T-helper 22 cell (primary cell): ENCODE measurements around the gene EPHB1.

Source experiments
- DNase-seq: peaks from one replicate; pipeline ENCODE4 v3.0.0-alpha.2; 2020; ENCODE audit warnings: low read depth

Gene EPHB1

GRCh38 chr3:134911586-134912548 lies 116.8 kb downstream of the EPHB1 start:
- DNase-seq = no peak

GRCh38 chr3:134916276-134916961 lies 121.4 kb downstream of the EPHB1 start:
- DNase-seq = no peak

DNA sequence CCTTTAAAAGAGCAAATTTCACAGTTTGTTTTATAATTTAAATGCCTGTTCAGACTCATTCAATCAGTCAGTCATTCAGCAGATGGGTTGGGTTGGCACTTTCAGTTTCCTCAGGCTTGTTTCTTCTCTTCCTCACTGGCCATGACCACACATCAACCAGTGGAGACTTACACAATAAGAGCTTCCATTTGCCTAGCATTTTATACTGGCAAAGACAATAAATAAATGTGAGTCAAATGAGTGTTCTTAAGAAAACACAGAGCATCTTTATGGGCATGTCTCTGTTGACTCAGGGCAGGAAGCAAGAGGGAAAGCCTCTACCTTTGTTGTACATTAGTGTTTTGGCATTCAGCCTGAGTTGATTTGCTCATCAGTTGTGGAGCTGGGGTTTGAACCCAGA lies 122.6 kb downstream of the EPHB1 start:
- DNase-seq = no peak

DNA sequence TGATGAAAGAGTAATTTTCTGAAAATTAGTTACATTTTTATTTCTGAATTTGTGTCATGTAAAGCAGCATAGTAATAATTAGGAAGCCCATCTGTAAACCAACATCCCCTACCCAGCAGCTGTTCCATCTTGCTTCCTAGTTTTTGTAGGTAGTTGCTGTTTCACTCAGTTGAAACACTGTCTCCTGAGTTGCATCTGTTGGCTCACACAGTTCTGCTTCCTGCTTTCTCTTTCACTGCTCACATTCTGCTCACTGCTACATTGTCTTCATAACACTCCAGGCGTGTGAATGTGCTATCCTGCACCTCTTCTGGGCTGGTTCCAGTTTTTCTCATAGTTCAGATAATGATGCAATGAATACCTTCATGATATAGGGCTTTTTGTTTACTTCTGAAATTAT lies 123.4 kb downstream of the EPHB1 start:
- DNase-seq = no peak

GRCh38 chr3:134922101-134922500 lies 127.0 kb downstream of the EPHB1 start:
- no peak for DNase-seq

- DNase-seq = no peak
These were observed 127.8 kb downstream of the EPHB1 start for GRCh38 chr3:134922866-134923265.

GRCh38 chr3:134923286-134923685 lies 128.2 kb downstream of the EPHB1 start:
- DNase-seq = no peak

DNA sequence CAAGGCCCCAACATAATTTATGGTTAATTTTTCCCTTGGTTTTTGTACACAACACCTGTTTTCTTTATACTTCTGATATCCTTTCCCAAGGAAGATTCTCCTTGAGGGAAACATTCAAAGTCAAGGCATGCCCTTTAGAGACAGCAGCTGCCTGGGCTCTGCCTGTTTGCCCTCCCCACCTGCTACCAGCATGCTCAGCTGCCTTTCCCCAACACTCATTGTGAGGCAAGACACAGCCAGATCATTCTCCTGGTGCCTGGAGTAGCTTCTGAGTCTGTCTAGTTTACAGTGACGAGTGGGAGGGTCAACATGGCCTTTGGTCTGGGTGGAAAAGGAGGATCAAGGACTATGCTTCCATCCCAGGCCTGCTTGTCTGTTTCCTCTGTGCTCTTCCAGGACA lies 132.5 kb downstream of the EPHB1 start:
- DNase-seq = no peak

- DNase-seq = no peak
These were observed 133.3 kb downstream of the EPHB1 start for GRCh38 chr3:134928392-134928791.

DNA sequence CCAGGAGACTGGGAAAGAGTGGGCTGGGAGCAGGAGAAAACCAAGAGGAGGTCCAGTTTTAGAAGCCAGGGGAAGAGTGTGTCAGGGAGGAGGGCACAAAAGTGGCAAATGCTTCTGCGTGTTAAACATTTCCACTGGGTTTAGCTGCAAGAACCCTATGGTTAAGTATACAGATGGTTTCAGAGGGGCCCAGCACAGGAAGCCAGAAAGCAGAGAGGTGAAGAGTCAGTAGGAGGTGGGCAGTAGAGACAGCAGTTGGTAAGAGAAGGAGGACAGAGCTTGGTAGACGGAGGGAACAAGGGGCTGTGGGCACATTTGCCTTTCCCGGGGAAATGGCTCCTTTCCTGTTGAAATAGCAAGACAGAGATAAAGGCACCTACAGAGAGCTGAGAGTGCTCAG lies 133.8 kb downstream of the EPHB1 start:
- no peak for DNase-seq

- no peak for DNase-seq
These were observed 134.9 kb downstream of the EPHB1 start for GRCh38 chr3:134929976-134930375.

DNA sequence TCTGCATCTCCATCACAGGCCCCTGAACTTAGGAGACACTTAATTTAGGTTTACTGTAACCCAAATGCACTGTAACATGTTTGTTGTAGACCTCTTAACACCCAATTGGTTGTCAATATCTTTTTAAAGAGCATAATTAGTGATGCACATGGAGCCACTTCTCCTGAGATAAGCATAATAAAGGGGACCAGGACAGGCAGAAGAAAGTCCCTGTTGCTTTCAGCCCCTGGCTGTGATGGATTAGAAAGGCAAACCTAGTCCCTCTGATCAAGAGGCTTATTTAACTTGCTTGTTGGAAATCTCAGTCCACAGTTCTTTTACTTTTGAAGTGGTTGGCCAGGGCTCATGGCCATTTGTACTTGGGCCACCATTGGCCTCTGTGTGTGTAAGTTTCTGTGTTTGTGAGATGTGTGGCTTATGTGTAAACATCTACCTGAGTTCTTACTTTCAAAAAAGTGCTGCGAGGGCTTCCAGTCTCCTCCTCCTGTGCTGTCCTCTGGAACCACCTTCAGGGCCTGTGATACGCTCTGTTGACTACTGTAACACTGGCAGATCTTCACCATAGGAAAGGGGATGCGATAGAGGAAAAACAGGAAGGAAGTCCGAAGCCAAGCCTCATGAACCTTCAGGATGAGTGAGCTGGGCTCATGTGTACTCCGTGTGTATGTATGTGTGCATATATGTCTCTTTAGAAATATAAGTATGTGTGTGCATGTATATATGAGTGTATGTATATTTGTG lies 136.2 kb downstream of the EPHB1 start:
- DNase-seq = no peak

DNA sequence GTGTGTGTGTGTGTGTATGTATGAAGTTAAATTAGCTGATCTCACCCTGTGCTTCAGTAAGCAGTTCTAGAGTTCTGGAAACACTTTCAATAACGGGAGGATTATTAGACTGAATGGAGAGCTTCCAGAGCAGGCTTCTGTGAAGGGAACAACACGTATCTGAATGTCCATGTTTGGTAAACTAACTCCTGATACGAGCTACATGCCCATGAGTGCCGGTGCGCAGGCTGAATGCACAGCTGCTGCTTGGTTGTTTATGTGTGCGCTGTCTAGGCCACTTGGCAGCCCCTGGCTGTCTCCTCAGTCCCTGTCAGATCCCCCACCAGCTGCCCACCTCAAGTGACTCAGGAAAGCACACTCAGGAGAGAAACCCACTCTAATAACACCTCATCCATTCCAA lies 137.0 kb downstream of the EPHB1 start:
- DNase-seq = no peak

DNA sequence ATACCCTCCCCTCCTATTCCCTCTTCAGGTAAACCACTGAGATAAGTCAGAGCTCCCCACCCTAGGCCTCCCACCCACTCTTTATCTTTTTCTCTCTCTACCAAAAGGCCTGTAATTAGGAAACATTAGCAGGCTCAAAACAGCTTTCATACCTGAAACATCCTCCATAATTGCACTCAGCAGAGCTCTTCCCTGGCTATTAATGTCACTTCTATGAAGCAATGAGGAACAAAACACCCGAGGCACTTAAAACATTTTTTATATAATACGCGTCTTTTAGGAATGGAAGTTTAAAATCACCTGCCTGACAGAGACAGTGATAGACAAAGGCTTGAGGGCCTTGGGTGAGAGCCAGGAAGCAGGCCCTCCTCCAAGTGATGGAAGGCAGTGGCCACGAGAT lies 138.9 kb downstream of the EPHB1 start:
- no peak for DNase-seq

- DNase-seq = no peak
These were observed 139.9 kb downstream of the EPHB1 start for GRCh38 chr3:134934933-134935332.

GRCh38 chr3:134937256-134938028 lies 142.4 kb downstream of the EPHB1 start:
- DNase-seq = no peak

DNA sequence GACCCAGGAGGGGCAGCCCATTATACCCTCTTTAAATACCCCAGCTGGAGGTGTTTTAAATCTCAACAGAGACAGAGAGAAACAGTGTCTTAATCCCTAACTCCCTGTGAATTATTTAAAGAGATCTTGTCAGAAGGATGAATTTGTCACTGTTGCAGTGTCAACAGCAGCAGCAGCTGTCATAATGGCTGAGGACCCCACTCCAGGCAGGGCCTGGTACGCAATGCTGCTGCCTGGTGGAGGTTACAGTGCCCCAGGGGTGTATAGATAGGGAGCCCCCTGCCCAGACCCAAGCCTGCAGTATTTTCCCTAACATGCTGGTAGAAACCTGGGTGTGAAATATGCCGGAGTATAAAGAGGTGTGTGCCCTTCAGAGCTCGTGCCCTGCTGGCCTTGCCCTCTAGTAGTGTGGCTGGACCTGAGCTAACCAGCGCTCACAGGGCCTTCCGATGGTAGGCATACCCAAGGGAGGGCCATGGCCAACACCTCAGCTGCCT lies 143.0 kb downstream of the EPHB1 start:
- no peak for DNase-seq

DNA sequence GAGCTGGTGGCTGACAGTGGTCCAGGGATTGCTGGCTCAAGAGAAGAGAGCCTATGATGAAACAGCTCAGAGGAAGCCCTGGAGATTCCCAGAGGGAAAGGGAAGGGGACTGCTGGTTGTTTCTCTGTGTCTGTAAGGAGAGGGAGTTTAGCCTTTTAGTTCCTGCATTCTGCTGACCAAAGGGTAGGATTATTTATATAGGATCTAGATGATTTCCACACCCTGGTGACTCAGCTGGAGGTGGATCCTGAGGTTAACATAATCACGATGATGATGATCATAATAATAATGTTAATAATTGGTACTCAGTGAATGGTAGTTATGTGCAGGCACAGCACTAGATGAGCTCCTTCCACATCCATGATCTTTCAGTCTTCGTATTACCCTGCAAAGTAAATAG lies 144.9 kb downstream of the EPHB1 start:
- no peak for DNase-seq

DNA sequence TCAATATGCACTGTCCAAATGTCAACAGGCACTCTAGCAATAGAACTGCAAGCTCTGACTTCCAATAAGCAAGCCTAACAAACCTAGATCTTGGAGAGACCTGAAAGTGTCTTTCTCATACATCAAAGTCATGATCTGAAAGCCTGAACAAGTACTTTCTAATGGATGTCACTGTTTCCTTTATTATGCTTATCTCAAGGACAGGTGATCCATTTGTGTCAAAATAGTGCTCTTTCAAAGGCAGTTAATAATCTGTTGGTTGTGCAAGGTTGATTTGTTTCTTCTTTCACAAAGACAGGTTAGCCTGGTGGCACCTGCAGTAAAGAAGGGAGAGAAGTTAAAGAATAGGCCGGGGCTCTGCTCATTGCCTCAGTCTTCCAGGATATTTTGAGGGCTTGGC lies 146.8 kb downstream of the EPHB1 start:
- DNase-seq = no peak

GRCh38 chr3:134944429-134944828 lies 149.4 kb downstream of the EPHB1 start:
- DNase-seq = no peak

DNA sequence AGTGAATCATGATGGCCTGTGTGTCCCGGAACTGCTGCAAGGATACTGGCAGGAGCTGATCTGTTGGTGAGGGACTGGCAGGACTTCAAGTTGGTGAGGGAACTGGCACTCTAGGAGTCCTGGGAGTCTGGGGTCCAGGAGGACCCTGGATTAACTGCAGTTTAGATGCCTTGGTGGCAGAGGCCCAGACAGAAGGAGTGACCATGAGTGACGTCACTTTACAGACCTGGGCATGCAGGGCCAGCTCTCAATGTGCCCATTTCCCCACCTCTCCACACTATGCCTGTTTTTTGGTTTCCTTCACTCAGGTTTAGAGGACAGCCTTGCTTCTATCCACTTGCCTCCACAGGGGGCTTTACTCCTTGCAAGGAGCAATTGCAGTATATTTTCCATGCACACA lies 154.1 kb downstream of the EPHB1 start:
- no peak for DNase-seq

DNA sequence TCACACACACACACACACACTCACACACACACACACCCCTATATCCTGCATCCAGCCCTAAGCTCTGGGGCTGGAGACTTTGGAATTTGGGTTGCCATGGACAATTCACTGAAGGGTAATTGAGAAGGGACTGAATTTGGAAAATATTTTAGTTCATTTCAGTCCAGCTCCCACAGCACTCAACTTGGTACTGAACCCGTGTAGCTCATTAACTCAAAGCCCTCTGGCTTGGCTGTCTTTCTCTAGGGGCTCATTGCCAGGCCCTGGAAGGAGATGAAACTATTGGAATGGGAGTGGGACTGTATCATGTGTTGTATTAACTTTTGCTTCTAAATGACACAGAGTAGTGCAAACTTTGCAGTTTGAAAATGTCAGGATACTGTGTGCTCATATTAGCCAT lies 157.3 kb downstream of the EPHB1 start:
- DNase-seq = no peak
